ENCODE results near the gene SCAMP4.

Gene SCAMP4

DNA sequence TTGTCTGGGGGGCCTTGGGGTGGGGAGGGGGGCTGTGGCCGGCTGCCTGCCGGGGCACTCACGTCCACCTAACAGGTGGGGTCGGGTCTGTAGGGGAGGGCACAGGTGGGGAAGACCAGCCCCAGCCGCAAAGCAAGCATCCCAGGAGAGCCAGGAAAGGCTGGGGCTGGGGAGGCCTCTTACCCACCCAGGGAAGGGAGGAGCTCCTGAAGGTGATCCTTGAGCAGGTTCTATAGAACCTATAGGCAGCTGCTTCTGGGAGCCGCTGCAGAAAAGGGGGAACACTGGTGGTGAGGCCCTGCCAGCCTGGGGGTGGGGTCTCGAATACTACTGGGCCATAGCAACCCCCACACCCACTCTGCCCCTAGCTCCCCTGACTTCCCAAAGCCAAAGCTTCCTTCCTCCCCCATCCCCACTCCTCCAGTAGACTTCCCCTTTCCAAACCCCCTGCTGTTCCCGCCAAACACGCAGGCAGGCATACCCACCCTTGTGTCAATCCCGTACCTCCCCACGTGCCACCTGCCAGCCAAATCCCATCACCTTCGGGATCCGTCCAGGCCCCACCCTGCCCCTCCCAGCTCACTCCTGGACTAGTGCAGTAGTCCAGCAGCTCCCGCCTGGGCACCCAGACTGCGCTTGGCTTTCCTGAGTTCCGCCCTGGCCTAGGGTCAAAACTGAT, 47.4 kb upstream of the SCAMP4 start:
- no peaks in the 10 kb centered on the region for H3K27me3 ChIP-seq (ENCODE audit: insufficient read depth, low read length, poor library complexity)
- H3K36me3 ChIP-seq (ENCODE audit: insufficient read depth, low read length) = peaks cover 8% of the 10 kb centered on the region
- TF ChIP-seq, protein P1, sequence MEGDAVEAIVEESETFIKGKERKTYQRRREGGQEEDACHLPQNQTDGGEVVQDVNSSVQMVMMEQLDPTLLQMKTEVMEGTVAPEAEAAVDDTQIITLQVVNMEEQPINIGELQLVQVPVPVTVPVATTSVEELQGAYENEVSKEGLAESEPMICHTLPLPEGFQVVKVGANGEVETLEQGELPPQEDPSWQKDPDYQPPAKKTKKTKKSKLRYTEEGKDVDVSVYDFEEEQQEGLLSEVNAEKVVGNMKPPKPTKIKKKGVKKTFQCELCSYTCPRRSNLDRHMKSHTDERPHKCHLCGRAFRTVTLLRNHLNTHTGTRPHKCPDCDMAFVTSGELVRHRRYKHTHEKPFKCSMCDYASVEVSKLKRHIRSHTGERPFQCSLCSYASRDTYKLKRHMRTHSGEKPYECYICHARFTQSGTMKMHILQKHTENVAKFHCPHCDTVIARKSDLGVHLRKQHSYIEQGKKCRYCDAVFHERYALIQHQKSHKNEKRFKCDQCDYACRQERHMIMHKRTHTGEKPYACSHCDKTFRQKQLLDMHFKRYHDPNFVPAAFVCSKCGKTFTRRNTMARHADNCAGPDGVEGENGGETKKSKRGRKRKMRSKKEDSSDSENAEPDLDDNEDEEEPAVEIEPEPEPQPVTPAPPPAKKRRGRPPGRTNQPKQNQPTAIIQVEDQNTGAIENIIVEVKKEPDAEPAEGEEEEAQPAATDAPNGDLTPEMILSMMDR (IDR thresholded peaks at IDR 0.05; ENCODE audit: borderline replicate concordance, extremely low read depth, low read length, poor library complexity, severe bottlenecking) = no peak
- no peak for TF ChIP-seq EZH2 (IDR thresholded peaks at IDR 0.05; ENCODE audit: borderline replicate concordance, low read depth, low read length, severe bottlenecking)
- H3K9ac ChIP-seq (ENCODE audit: low read depth, low read length) = no peak overlapping the region
- peaks cover 93% of the 10 kb centered on the region for H4K20me1 ChIP-seq (ENCODE audit: insufficient read depth, low read length)
- peaks cover 39% of the 10 kb centered on the region for H3K4me1 ChIP-seq (ENCODE audit: insufficient read depth, low read length)
- ATAC-seq (ENCODE audit: insufficient read depth, low read depth) (no peak), DNase-seq (no peak)
- no peak overlapping the region for H3K4me3 ChIP-seq (ENCODE audit: low read depth in 1 of 2, low read length in 2 of 2)
- H2AFZ ChIP-seq (ENCODE audit: low read depth, low read length) = no peak overlapping the region
- H3K27ac ChIP-seq (ENCODE audit: low read length) = no peak overlapping the region
- H3K4me2 ChIP-seq (ENCODE audit: insufficient read depth, low read length) = no peak overlapping the region
- H3K79me2 ChIP-seq (ENCODE audit: insufficient read depth, low read length) = peaks cover 93% of the 10 kb centered on the region
- no peaks in the 10 kb centered on the region for H3K9me3 ChIP-seq (ENCODE audit: insufficient read depth, low read length, severe bottlenecking)

DNA sequence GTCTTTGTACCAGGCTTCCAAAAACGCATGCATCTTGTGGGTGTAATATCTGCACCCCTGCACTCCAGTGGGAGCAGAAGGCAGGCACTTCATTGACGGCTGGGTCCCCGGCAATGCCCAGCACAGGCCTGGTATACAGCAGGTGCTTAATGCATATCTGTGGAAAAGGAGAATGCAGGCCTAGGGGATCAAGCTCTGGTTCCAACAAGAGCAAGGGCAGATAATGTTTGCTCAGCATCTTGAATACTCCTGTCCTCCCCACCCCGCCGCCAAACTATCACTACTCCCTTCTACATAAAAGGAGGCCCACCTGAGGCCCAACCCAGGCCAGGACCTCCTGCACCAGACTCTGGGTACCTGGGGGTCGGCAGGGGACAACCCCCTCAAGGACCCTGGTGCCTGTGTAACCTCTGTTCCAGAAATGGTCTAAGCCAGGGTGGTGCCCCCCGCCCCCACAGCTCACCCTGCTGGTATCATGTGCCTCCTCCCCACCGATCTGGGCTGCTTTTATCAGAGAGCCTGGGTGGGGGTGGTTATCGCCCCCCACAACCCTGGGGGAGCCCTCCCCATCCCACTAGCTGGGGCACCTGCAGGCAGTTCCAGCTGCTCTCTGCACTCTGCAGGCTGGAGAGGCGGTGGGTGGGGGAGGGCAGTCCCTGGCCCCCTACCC, 46.7 kb upstream of the SCAMP4 start:
- peaks cover 8% of the 10 kb centered on the region for H3K36me3 ChIP-seq (ENCODE audit: insufficient read depth, low read length)
- H3K4me1 ChIP-seq (ENCODE audit: insufficient read depth, low read length) = peaks cover 32% of the 10 kb centered on the region
- H3K9me3 ChIP-seq (ENCODE audit: insufficient read depth, low read length, severe bottlenecking) = no peaks in the 10 kb centered on the region
- no peak overlapping the region for H3K9ac ChIP-seq (ENCODE audit: low read depth, low read length)
- ATAC-seq (ENCODE audit: insufficient read depth, low read depth) = no peak
- no peak overlapping the region for H3K27ac ChIP-seq (ENCODE audit: low read length)
- no peak overlapping the region for H3K4me3 ChIP-seq (ENCODE audit: low read depth in 1 of 2, low read length in 2 of 2)
- H2AFZ ChIP-seq (ENCODE audit: low read depth, low read length) = no peak overlapping the region
- no peaks in the 10 kb centered on the region for H3K27me3 ChIP-seq (ENCODE audit: insufficient read depth, low read length, poor library complexity)
- H3K79me2 ChIP-seq (ENCODE audit: insufficient read depth, low read length) = peaks cover 88% of the 10 kb centered on the region
- no peak for DNase-seq
- H3K4me2 ChIP-seq (ENCODE audit: insufficient read depth, low read length) = no peak overlapping the region
- TF ChIP-seq, protein P1 (IDR thresholded peaks at IDR 0.05; ENCODE audit: borderline replicate concordance, extremely low read depth, low read length, poor library complexity, severe bottlenecking) = no peak
- no peak for TF ChIP-seq EZH2 (IDR thresholded peaks at IDR 0.05; ENCODE audit: borderline replicate concordance, low read depth, low read length, severe bottlenecking)
- peaks cover 85% of the 10 kb centered on the region for H4K20me1 ChIP-seq (ENCODE audit: insufficient read depth, low read length)

DNA sequence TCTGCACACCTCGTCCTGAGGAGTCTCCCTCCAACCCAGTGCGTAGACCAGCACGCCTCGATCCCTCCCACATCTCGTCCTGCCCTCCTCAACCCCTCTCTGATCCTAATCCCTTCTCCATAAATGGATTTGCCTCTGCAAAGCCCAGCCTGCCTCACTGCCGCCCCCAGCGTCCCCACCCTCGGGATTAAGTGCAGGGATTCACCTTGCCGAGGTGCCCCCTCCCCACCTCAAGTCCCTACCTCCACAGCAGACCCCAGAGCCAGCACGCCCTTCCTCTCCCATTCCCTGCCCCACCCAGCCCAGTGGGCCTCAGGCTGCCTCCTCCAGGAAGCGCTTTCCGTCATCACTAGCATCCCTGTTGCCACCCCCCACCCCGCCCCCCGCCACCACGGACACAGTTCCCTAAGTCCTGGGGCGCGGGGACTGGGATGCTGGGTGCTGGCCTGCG, 45.8 kb upstream of the SCAMP4 start:
- Histone ChIP-seq H4K20me1 (ENCODE audit: insufficient read depth, low read length) (peaks cover 80% of the 10 kb centered on the region), H3K27me3 (ENCODE audit: insufficient read depth, low read length, poor library complexity) (no peaks in the 10 kb centered on the region), H3K4me2 (ENCODE audit: insufficient read depth, low read length) (no peak overlapping the region), H3K27ac (ENCODE audit: low read length) (no peak overlapping the region), H3K36me3 (ENCODE audit: insufficient read depth, low read length) (peaks cover 4% of the 10 kb centered on the region; the same call in 1 of the 2 replicates), H3K9me3 (ENCODE audit: insufficient read depth, low read length, severe bottlenecking) (no peaks in the 10 kb centered on the region), H3K4me1 (ENCODE audit: insufficient read depth, low read length) (peaks cover 32% of the 10 kb centered on the region), H3K9ac (ENCODE audit: low read depth, low read length) (no peak overlapping the region), H3K79me2 (ENCODE audit: insufficient read depth, low read length) (peaks cover 84% of the 10 kb centered on the region), H3K4me3 (ENCODE audit: low read depth in 1 of 2, low read length in 2 of 2) (no peak overlapping the region), H2AFZ (ENCODE audit: low read depth, low read length) (no peak overlapping the region)
- ATAC-seq (ENCODE audit: insufficient read depth, low read depth) (no peak), DNase-seq (no peak)
- TF ChIP-seq EZH2 (IDR thresholded peaks at IDR 0.05; ENCODE audit: borderline replicate concordance, low read depth, low read length, severe bottlenecking) = no peak
- TF ChIP-seq, protein P1 (IDR thresholded peaks at IDR 0.05; ENCODE audit: borderline replicate concordance, extremely low read depth, low read length, poor library complexity, severe bottlenecking) = no peak

Measured in DND-41 (cell line).